ENCODE results near the gene C1orf52.

Gene C1orf52

DNA sequence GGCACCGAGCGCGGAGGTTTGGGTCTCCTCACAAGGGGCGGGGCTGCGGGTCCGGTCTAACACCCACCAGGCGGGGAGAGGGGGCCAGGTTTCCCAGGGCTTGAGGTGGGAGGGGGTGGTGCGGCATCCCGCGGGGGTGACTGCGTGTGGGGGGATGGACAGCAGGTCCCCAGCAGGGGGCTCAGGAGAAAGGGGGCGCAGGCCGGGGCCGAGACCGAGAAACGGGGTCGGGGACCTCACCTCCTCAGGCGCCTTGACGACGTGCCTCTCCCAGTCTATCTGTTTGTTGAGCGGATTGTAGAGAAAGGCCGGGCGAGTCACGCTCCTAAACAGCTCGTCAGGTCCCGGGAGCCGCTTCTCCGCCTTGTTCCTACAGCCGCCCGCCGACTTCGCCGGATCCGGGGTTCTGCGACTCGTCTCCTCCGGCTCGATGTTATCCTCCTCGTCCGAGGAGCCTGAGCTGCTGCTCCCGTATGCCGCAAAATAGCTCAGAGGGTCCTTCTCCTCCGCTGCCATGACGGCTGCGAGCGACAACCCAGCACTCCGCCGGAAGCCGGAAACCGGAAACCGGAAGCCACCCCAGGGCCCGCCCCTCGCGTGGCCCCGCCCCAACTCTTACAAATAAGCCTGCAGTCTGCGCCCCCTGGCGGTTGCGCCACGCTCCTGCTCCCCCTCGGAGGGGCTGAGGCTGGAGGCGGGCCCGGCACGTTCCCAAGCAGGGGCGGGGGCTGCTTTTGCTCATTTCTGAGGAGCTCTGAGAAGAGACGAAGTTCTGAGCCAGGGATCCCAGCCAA is at the start of gene C1orf52:
Gene C1orf52 (minus strand): TSS at position 545 of the 794 bp plus-strand sequence. CDS start 29 bp downstream, at position 516.
- FAIRE-seq (no peak), DNase-seq (ENCODE audit: insufficient read length, low spot score) (peak; percentile 73)

DNA sequence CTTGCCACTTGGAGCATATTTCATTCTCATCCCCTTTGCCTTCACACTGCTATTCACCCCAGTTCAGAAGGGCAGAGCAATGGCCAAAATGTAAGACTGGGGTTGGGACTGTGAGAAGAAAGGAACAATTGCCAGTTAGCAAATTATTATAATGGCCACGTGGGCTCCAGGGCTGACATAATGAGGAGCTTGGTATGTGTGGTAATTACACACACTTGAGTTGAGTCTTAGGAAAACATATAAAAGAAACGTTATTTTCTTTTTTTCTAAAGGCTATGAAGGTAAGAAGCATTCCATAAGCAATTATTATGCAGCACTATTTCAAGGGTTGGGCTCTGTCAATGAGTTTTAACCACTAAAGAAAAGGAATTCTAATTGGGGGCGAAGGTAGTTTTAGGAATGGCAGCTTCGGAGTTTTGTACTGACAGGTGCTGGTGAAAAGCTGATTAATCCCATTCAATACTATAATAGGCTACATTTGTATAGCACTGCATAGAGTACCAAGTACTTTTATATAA is 49.4 kb upstream of the C1orf52 start:
- FAIRE-seq (no peak), DNase-seq (ENCODE audit: insufficient read length, low spot score) (no peak)

DNA sequence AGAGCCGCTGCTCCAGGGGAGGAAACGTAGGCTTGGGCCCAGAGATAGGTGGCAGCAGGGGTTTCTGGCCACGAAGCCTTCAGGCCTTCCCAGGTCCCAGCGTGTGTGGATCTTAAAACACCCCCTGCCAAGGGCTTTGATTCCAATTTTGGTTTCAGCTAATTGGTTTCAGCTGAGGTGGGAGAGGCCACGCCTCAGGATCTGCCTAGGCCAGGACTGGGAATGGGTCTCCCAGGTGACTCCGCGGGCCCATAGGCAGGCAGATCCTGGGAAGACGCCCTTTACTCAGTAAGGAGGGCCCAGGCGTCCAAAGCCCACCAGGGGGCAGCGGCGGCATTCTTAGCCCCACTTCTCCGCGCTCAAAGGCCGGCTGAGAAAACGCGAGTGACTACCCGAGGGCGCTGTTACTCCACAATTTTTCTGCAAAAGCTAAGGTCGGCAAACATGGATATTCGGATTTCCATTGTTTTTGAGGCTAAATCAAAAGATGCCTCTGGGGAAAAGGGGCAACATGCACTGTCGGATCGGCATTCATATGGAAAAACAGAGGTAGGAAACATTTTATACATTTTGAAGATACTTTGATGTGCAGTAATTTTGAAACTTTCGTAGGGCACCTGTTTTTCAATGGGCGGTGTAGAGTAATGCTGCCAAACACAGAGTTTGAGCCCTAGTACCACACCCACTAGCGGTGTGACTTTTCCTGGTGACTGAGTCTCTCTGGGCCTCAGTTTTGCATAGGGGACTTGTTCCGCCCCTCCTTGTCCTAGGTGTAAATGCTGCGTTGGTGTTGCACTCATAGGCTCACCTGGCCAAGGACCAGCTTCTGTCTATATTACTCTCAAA is 48.7 kb upstream of the C1orf52 start:
- DNase-seq (ENCODE audit: insufficient read length, low spot score): peak; percentile 66
- peak; percentile 66 for FAIRE-seq

DNA sequence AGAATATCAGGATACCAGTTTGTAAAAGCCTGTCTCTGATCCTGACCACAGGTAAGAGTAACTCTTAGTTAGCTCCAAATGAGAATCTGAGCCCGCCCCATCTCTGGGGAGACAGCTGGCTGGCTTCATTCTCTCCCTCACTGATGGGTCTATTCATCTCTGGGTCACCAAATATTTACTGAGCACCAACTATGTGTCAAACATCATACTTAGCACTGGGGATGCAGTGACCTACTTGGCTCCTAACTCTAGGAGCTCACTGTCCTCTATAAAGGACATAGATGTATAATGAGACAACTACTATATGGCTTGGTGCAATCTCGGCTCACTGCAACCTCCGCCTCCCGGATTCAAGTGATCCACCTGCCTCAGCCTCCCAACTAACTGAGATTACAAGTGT is 46.8 kb upstream of the C1orf52 start:
- DNase-seq (ENCODE audit: insufficient read length, low spot score): no peak
- FAIRE-seq: no peak

DNA sequence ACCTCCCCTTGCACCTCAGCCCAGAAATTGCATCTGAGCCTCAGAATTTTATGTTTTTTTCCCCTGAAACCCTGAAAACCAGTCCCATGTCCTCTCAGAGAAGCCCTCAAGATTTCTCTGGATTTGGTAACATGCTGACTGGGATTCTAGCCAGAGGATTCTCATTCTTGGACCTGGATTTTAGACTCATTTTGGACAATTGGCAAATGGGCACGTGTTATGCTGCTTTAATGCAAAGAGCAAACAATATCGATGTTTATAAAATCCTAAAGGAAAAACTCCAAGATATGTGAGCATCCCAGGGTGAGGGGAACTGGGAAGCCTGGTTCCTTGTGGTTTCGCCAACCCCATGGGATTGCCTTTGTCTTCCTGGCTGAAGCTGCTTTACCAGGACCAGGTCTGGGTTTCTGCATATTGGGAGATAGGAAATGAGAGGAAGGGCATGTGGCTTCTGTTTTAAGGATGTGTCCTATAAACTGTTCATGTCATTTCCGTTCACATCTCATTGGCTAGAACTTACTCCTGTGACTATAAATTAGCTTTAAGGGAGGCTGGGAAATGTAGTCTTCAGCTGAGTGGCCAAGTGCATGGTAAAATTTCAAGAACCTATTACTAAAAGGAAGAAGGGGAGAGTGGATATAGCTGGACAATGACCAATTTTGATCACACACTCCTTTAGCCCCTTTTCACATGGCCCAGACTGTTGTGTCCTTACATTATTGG is 44.1 kb upstream of the C1orf52 start:
- DNase-seq (ENCODE audit: insufficient read length, low spot score) (no peak), FAIRE-seq (no peak)

DNA sequence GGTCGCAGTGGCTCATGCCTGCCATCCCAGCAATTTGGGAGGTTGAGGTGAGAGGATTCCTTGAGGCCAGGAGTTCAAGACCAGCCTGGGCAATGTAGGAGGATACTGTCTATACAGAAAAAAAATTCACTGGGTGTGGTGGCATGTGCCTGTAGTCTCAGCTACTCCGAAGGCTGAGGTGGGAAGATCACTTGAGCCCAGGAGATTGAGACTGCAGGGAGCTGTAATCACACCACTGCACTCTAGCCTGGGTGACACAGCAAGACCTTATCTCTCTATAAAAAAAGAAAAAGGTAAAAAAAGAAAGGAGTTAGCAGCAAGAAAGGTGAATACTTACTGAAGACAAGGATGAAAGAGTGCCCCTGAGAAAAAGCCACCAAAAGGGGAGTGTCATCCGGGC is 40.7 kb upstream of the C1orf52 start:
- DNase-seq (ENCODE audit: insufficient read length, low spot score): no peak
- no peak for FAIRE-seq

DNA sequence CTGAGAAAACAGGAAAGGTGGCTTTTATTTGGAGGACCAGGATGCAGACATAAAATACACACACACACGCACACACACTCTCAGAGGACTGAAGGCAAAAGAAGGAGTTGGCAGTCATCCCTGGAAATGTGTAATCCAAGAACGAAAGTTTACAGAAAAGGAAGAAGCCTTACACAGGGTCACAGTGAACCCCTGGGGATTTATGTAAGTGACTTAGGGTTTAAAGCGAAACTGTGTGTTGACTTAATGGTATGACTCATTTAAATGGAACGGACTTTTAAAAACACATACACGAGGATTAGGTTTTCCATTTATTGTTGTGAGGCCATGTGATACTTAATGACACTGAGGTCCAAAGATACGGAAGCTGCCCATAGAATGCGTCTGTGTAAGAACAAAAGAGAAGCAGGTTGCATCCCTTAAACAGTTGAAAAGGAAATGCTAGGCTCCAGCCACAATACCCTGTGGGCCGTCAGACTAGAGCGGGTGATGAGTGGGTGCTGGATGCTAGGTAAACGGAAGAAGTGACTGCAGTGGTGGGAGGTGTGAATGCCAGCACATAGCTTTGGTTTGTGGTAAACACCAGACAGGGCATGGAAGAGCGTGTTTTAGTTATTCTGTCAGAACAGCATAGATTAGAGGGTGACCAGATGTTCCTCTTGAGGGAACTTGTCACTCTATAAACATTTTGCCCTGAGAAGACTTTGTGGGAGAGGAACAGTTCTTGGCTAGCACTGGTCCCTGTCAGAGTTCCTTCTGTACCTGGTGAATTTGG is 38.6 kb upstream of the C1orf52 start:
- FAIRE-seq (peak; percentile 26), DNase-seq (ENCODE audit: insufficient read length, low spot score) (peak; percentile 66)

DNA sequence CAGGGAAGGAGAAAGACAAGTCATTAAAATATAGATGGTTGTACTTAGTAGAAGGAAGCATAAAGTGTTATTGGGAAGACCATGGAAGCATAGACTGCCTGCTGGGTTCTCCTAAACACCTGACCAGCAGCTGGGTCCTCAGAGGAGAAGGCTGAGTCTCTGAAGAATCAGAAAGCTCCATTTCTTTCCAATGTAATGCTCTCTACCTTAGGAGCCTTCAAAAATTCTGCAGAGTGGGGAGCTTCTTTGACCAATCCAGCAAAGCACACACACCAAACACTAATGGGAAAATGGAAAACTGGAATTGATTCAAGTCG is 38.0 kb upstream of the C1orf52 start:
- no peak for DNase-seq (ENCODE audit: insufficient read length, low spot score)
- no peak for FAIRE-seq

DNA sequence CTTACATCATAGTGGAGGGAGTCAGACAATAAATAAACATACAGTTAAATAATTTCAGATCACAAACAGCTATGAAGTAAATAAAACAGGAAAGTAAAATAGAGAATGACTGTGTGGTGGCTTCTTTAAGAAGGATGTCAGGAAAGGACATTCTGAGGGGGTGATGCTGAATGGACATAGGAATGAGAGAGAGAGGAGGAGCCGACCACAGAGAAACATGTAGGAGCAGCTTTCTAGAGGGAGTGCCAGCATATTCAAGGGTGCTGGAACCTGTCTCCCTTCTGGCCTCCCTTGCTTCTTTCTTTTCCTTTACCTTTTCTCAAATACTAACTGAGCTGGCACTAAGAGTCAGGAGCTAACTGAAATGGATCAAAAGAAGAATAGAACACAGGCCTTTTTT is 37.5 kb upstream of the C1orf52 start:
- no peak for DNase-seq (ENCODE audit: insufficient read length, low spot score)
- FAIRE-seq: no peak

DNA sequence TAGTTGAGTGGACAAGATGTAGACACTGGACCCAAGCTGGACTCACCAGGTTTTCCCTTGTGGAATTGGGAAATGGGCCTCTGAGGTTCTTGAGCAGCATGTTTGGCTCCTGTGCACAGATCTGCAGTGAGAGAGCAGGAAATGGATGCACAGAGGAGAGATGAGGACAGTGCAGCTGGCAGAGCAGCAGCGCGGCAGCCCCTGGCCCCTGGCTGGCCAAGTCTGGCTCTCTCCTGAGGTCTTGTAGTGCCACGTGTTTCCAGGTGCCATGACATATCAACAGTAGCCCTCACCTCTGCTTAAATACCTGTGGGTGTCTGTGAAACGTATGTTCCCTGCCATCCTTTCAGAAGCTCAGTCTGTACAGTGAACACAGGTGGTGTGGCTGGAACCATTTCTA is 36.2 kb upstream of the C1orf52 start:
- no peak for FAIRE-seq

DNA sequence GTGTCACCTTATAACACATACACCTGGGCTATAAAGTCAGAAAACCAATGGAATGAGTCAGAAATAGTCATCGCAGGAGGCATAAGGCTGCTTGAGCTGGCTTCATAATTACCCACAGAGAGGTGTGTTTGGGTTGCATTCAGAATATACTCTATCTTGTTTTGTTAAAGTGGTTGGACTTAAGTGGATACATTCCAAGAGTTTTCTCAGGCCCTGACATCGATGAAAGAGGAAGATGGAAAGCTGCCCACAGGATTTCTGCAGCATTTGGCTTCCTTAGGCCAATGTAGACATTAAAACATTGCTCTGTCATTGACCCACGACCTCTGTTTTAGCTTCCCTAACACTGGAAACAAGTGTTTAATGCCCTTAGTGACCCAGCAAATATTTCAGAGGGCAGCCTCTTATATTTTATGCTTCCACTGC is 35.6 kb upstream of the C1orf52 start:
- DNase-seq (ENCODE audit: insufficient read length, low spot score): no peak
- FAIRE-seq: no peak

More for the DNA sequence above, 36.2 kb upstream of the C1orf52 start:
- DNase-seq (ENCODE audit: insufficient read length, low spot score): no peak

DNA sequence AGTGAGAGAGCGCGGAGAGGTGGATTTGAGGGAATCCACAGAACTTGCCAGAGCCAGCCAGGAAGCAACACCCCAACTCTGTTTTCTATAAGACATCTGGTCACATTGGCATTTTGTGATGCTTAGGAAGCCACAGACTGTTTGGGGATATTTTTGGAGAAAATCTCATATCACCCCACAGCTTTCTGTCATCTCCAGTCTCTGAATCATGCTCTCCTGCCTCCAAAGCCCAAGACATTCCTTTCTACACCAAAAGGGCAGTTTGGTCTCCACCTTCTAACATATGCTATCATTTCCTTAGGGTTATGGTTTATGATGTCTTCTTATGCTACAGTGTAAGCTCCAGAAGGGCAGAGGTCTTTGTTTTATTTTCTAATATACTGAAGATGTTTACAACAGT is 31.4 kb upstream of the C1orf52 start:
- DNase-seq (ENCODE audit: insufficient read length, low spot score) (no peak), FAIRE-seq (no peak)

DNA sequence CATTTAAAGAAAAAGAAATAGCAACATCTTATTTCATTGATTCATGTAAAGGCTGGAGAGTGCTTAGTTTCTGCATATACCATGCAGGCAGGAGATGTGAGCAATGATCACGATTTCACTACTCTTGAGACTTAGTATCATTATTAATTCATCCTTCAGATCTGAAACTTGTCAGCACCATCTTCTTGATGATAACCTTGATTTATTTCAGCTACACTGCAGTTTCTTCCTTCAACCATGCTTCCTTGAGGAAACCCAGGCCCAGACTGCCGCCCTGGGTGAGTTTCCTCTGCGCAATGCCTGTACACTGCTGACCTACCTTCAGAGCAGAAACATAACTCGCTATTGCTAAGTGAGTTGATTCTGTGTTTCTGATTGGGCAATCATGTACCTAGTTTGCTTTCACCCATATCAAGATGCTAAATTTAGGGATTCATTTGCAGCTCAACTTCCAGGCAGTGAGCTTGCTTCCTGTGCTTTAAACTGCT is 30.4 kb upstream of the C1orf52 start:
- DNase-seq (ENCODE audit: insufficient read length, low spot score) (no peak), FAIRE-seq (no peak)

DNA sequence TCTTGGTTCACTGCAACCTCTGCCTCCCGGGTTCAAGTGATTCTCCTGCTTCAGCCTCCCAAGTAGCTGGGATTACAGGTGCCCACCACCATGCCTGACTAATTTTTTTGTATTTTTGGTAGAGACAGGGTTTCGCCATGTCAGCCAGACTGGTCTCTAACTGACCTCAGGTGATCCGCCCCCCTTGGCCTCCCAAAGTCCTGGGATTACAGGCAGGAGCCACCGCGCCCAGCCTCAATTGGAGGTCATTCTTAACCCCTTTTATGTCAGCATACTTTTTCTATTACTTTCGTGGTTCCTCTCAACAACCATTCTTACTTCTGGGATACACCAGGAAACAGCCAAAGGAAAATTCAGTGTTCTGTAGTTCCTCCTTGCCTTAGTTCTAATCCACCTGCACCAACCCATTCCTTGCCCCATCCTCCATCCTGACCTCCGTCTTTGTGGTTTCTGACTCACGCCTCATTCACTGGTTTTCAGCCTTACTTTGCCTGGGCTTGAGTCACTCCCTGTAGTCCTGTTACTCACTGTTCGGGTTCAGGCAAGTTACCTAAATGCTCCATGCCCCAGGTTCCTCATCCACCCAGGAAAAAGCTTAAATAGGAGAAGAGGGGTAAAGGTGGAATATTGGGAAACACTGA is 29.9 kb upstream of the C1orf52 start:
- DNase-seq (ENCODE audit: insufficient read length, low spot score) (no peak), FAIRE-seq (peak; percentile 28)

DNA sequence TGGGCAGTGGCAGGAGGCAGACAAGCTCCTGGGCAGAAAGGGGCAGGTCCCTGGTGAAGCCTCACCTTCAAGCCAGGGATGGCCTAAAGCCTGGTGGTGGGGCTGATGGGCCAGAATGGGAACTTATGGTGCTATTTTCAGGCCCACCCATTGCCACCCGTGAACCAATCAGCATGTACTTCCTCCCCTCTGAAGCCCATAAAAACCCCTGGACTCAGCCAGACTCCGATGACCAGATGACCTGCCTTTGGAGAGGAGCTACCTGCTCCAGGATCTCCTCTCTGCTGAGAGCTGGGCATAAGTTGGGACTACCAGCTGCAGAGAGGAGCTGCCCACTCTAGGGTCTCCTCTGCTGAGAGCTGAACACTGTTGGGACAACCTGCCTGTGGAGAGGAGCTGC is 24.7 kb upstream of the C1orf52 start:
- DNase-seq (ENCODE audit: insufficient read length, low spot score): no peak
- no peak for FAIRE-seq

DNA sequence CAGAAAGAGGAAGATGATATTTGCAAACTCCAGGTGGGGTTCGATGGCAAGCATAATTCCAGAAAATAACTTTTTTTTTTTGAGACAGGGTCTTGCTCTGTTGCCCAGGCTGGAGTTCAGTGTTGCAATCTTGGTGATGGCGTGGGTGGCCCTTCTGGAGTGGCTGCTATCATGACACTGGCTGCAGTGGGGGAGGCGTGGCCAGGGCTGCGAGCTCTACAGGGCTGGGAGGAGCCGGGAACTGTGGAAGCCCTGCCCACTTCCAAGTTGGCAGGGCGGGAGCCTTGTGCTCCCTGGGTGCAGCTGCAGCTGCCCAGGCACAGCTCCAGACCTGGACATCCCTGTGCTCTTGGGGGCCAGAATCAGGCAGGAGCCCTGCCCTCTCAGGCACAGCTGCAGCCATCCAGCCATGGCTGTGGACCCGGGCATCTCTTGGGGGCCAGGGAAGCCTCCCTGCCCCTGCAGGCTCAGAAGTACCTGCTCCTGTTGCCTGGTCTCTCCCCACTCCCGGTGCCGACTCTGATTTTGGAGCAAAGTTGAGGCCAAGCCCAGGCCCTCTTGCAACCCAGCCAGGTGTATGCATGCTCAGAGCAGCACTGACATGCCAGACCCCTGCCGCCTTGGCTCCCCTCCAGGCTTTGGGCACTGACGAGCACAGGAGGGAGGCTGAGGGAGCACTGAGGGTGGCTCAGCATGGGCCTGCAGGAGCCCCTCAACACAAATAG is 24.2 kb upstream of the C1orf52 start:
- no peak for FAIRE-seq

DNA sequence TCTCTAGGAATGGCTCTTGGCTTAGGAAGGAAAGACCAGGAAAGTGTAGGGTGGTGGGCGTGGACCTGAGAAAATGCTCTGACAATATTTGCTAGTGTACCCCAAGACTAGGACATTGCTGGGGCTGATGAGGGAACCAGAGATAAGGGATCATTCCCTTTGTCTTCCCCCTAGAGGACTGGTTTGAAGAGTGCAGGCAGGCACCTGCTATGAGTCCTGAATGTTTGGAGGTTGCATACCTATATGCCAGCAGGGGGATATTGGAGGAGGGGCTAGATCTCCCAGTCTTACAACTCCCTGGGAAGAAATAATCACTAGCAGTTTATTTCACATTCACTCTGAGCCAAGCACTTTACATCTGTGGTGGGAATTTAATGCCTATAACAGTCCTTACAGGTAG is 23.0 kb upstream of the C1orf52 start:
- FAIRE-seq (no peak), DNase-seq (ENCODE audit: insufficient read length, low spot score) (no peak)

More for the DNA sequence above, 24.2 kb upstream of the C1orf52 start:
- no peak for DNase-seq (ENCODE audit: insufficient read length, low spot score)

DNA sequence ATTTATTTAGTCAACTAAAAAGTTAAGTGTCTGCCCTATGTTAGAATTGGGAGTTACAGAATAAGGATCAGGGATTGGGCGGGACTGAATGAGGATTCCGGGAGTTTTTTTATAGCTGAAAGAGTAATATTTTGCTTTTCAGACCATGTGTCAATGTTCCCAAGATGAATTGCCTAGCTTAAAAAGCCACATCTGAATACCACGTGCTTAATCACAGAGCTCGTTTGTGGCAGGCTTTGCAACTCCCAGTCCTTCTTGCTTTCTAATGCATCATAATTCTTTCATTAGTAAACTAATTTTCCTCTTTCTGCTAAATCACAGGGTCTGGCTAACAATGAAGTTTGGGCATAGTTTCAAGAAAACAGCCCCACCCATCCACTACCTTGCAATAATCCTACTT is 21.2 kb upstream of the C1orf52 start:
- DNase-seq (ENCODE audit: insufficient read length, low spot score) (no peak), FAIRE-seq (no peak)

DNA sequence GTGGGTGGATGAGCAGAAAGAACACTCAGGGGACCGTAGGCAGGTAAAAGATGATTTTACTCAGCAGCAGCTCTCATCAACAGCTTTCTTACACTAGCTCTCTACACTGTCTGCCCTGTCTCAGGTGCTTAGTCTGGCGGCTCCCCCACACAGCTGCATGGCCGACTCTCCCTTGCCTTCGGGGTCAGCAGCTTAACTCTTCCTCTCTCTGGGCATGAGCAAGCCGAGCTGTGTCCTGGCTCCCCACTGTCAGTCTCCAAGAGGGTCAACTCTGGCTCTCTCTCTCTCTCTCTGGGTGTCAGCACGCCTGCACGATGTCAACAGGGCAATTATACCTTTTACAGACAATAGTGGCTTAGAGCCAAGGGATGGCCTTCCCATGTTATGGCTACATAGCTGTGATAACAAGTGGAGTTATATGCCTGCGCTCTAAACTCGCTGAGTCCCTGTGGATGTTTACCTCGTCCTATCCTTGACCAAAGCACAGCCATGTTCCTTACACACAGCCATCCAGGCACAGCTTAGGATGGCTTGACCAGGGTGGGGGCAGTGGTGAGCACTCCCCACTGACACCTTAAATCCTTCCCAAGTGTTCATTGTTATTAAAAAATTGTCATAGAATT is 20.1 kb upstream of the C1orf52 start:
- DNase-seq (ENCODE audit: insufficient read length, low spot score) (no peak), FAIRE-seq (no peak)

All from HTR-8/SVneo (cell line).